Tibial nerve (tissue), 4 donors: Measurements from ENCODE around the gene DERL3.

Source experiments
- EP300 ChIP-seq, 2 donors: sonication (generic); formaldehyde crosslinking; IDR thresholded peaks; one replicate each; pipeline ENCODE4 v1.6.1; 2017; ENCODE audit warnings: antibody characterized with exemption in 2 of 2, mild to moderate bottlenecking in 1 of 2
- POLR2A ChIP-seq, 2 donors: fragments of 450-650 bp; IDR thresholded peaks; one replicate each; pipeline ENCODE4 v1.6.1; 2017; ENCODE audit warnings: antibody characterized with exemption in 2 of 2, mild to moderate bottlenecking in 2 of 2, moderate library complexity in 2 of 2
- TF ChIP-seq, protein P1 (sequence below), 5 experiments: fragments of 200-600 bp in 3 of 5; fragments of 450-650 bp in 2 of 5; sonication (generic) in 3 of 5; IDR thresholded peaks; one replicate each; pipeline ENCODE4 v1.5.1; 2016 to 2019; ENCODE audit warnings: antibody characterized with exemption in 5 of 5, mild to moderate bottlenecking in 3 of 5, moderate library complexity in 2 of 5

DNA sequence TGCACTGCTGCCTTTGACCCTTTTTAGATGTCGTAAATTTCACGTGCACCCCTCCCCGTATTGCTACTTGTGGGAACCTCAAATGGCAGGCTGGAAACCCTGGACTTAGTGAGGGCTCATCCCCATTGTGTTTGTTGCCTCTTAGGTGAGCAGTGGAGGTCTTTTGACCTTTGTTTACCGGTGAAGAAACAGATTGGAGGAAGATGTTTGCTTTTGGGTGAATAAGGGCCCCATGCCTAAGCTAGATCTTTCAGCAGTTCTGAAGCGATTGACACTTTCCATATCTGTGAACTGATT, 51.3 kb downstream of the DERL3 start:
- TF ChIP-seq EP300 (IDR thresholded peaks at IDR 0.05) (no peak), POLR2A (IDR thresholded peaks at IDR 0.05) (no peak)
- TF ChIP-seq, protein P1, sequence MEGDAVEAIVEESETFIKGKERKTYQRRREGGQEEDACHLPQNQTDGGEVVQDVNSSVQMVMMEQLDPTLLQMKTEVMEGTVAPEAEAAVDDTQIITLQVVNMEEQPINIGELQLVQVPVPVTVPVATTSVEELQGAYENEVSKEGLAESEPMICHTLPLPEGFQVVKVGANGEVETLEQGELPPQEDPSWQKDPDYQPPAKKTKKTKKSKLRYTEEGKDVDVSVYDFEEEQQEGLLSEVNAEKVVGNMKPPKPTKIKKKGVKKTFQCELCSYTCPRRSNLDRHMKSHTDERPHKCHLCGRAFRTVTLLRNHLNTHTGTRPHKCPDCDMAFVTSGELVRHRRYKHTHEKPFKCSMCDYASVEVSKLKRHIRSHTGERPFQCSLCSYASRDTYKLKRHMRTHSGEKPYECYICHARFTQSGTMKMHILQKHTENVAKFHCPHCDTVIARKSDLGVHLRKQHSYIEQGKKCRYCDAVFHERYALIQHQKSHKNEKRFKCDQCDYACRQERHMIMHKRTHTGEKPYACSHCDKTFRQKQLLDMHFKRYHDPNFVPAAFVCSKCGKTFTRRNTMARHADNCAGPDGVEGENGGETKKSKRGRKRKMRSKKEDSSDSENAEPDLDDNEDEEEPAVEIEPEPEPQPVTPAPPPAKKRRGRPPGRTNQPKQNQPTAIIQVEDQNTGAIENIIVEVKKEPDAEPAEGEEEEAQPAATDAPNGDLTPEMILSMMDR (IDR thresholded peaks at IDR 0.05), result no peak
